Suppressor macrophage treated with lipopolysaccharide for 4 hours (primary cell): ENCODE measurements around the gene MEN1.

Experiments used
- DNase-seq: peaks from one replicate; pipeline ENCODE4 v3.0.0-alpha.2; 2020

MEN1 gene

GRCh38 chr11:64760759-64761420, 49.5 kb downstream of the MEN1 start:
- no peak for DNase-seq

- DNase-seq = no peak
Measured at GRCh38 chr11:64759722-64760719, 50.3 kb downstream of the MEN1 start, which contains the start of gene PYGM. Gene PYGM, minus strand, starts transcription at chr11:64759974. Its CDS starts 76 bp downstream, at chr11:64759898.

GRCh38 chr11:64759131-64759721, 51.1 kb downstream of the MEN1 start:
- DNase-seq = no peak

GRCh38 chr11:64758330-64759079, 51.8 kb downstream of the MEN1 start:
- no peak for DNase-seq

- DNase-seq = no peak
Measured at GRCh38 chr11:64757549-64758329, 52.6 kb downstream of the MEN1 start.

- DNase-seq = no peak
Measured at GRCh38 chr11:64755681-64756361, 54.5 kb downstream of the MEN1 start.

GRCh38 chr11:64754919-64755662, 55.3 kb downstream of the MEN1 start:
- DNase-seq = no peak

GRCh38 chr11:64754124-64754918, 56.0 kb downstream of the MEN1 start:
- no peak for DNase-seq
